K562 (cell line): Measurements from ENCODE around the gene MICU1. TPM values are rescaled to one million over a fixed set of nuclear protein-coding genes. Genes with fewer than 3 reads are reported as not detected.

Source experiments
- ATF4 ChIP-seq: fragments of 450-650 bp; formaldehyde crosslinking; IDR thresholded peaks from 2 replicates; pipeline ENCODE4 v1.4.0; 2022; ENCODE audit warnings: mild to moderate bottlenecking, moderate library complexity
- CC2D1A ChIP-seq: fragments of 450-650 bp; IDR thresholded peaks from 2 replicates; pipeline ENCODE4 v1.6.1; 2017; ENCODE audit warnings: mild to moderate bottlenecking
- CHD7 ChIP-seq: fragments of 200-600 bp; sonication (generic); IDR thresholded peaks from one replicate; pipeline ENCODE4 v1.6.1; 2012; ENCODE audit warnings: mild to moderate bottlenecking, low read depth, low read length, inconsistent platforms
- MBD1 ChIP-seq: fragments of 250-450 bp; sonication (Bioruptor Pico); IDR thresholded peaks from 2 replicates; pipeline ENCODE4 v1.8.0; 2022; ENCODE audit warnings: inconsistent platforms
- PKNOX1 ChIP-seq: fragments of 450-650 bp; IDR thresholded peaks from 2 replicates; pipeline ENCODE4 v1.6.1; 2016
- RBM17 ChIP-seq: fragments of 200-400 bp; formaldehyde crosslinking; IDR thresholded peaks from 2 replicates; pipeline ENCODE4 v1.6.1; 2017; ENCODE audit warnings: low read depth, mild to moderate bottlenecking, low read length, borderline replicate concordance
- SNRNP70 ChIP-seq: fragments of 200-400 bp; formaldehyde crosslinking; optimal IDR thresholded peaks from 2 replicates; pipeline ENCODE3; 2017; ENCODE audit warnings: low read depth, low read length
- STAT5A ChIP-seq: IDR thresholded peaks from 2 replicates; pipeline ENCODE4 v1.6.1; 2012; ENCODE audit warnings: low read length, inconsistent platforms, borderline replicate concordance
- ZNF175 ChIP-seq: fragments of 200-800 bp; sonication (Bioruptor generic); IDR thresholded peaks from 2 replicates; pipeline ENCODE4 v1.6.1; 2016; ENCODE audit warnings: low read depth, mild to moderate bottlenecking, missing genetic modification characterization, missing compliant biosample characterization
- ZNF584 ChIP-seq: fragments of 200-800 bp; sonication (Bioruptor generic); IDR thresholded peaks from 2 replicates; pipeline ENCODE4 v1.6.1; 2016; ENCODE audit warnings: low read depth, mild to moderate bottlenecking, missing genetic modification characterization, missing compliant biosample characterization
- ZNF79 ChIP-seq: fragments of 250-450 bp; sonication (Bioruptor Pico); IDR thresholded peaks from 2 replicates; pipeline ENCODE4 v1.4.0; 2020; ENCODE audit warnings: low read depth, mild to moderate bottlenecking, moderate library complexity
- polyA plus RNA-seq, 8 experiments: library from polyadenylated mRNA; depleted of rRNA in 4 of 8; stranded (reverse) in 5 of 8; unstranded in 3 of 8; fragments of >200 nt; fragmentation: Nextera tagmentation in 2 of 8; fragmentation: Illumina TruSeq in 1 of 8; extraction: Ambion mirVana in 2 of 8; extraction: Trizol in 1 of 8; gene quantifications; 2 replicates each; pipeline versions ENCODE4 v1.2.1 to v1.2.3, GENCODE V29; 2011 to 2014; ENCODE audit warnings: inconsistent platforms in 1 of 8, missing spikeins in 1 of 8
- total RNA-seq, 7 experiments: library from RNA; depleted of rRNA in 6 of 7; stranded (reverse); fragments of >200 nt in 6 of 7; fragmentation: Illumina TruSeq in 2 of 7; extraction: Trizol in 2 of 7; gene quantifications; 2 replicates each; pipeline versions ENCODE4 v1.2.1 to v1.2.3, GENCODE V29; 2011 to 2021; ENCODE audit warnings: low replicate concordance in 1 of 7

Gene MICU1
- total and polyA plus RNA-seq, 9 of the 15 experiments (the other 6 are each of a cell fraction or from before 2014, with no cell fraction given), result 29.3 to 76.8 (median 48.4) TPM

- TF ChIP-seq MBD1 (CRISPR knock-in tag) (no peak), ATF4 (CRISPR knock-in tag) (peak; percentile 55), STAT5A (no peak), SNRNP70 (no peak), ZNF584 (CRISPR knock-in tag) (peak; percentile 46; the same call in 1 of the 2 replicates), RBM17 (no peak), ZNF79 (CRISPR knock-in tag) (0 out of 2 replicates have a peak, but pooled peaks have one; percentile 34), CC2D1A (peak; percentile 91), ZNF175 (CRISPR knock-in tag) (no peak), CHD7 (no peak), PKNOX1 (peak; percentile 92)
Observed at GRCh38 chr10:72328045-72328828, 297.6 kb downstream of the MICU1 start (continued).
